Measurements from ENCODE around the gene SPG21. TPM values are rescaled to one million over a fixed set of nuclear protein-coding genes. Genes with fewer than 3 reads are reported as not detected.

Gene SPG21
- total and polyA plus RNA-seq, 2 donors (not counting 1 experiment from before 2014, with no cell fraction given) = 43.7 to 94.4 TPM

- Histone ChIP-seq H3K4me2 (replicated peaks; ENCODE audit: low read depth, low read length, poor library complexity, severe bottlenecking) (no peak overlapping the region), H3K27ac (ENCODE audit: low read length in 2 of 2) (no peak overlapping the region), H2AFZ (ENCODE audit: insufficient read depth, low read depth, low read length, poor library complexity, severe bottlenecking) (no peak overlapping the region), H3K79me2 (ENCODE audit: control insufficient read depth, insufficient read depth, low read length) (peaks cover 29% of the 10 kb centered on the region), H3K36me3 (replicated peaks in 1 of 2; ENCODE audit: control extremely low read depth in 1 of 2, control insufficient read depth in 1 of 2, extremely low read depth in 1 of 2, insufficient read depth in 2 of 2, low read length in 1 of 2) (peaks cover 3 to 57% of the 10 kb centered on the region in 2 experiments), H3K27me3 (replicated peaks in 1 of 4; ENCODE audit: control extremely low read depth in 1 of 4, control insufficient read depth in 3 of 4, insufficient read depth in 4 of 4, low read length in 3 of 4) (no peaks in the 10 kb centered on the region), H3K4me3 (ENCODE audit: control extremely low read depth in 1 of 5, extremely low read depth in 1 of 5, insufficient read depth in 1 of 5, low read depth in 2 of 5, low read length in 4 of 5) (no peak overlapping the region), H3K9ac (ENCODE audit: low read length) (no peak overlapping the region), H4K20me1 (ENCODE audit: control insufficient read depth, insufficient read depth, low read length, poor library complexity, severe bottlenecking) (no peaks in the 10 kb centered on the region), H3K9me3 (ENCODE audit: control extremely low read depth in 1 of 3, control insufficient read depth in 2 of 3, insufficient read depth in 1 of 3, low read length in 2 of 3) (no peaks in the 10 kb centered on the region), H3K4me1 (ENCODE audit: control insufficient read depth in 2 of 2, insufficient read depth in 2 of 2, low read length in 2 of 2) (peaks cover 3 to 6% of the 10 kb centered on the region in 2 donors)
- ATAC-seq (ENCODE audit: low read depth) (no peak), DNase-seq (no peak)
- H3K4me1 Mint-ChIP-seq = peaks cover 6% of the 10 kb centered on the region
- 97% methylated on average over 6 of the region's 7 CpGs for WGBS (ENCODE audit: insufficient coverage)
- no peaks in the 10 kb centered on the region for H3K9me3 Mint-ChIP-seq (ENCODE audit: insufficient read depth)
- ChIA-PET POLR2A (no interaction called here), CTCF (no interaction called here)
- no peaks in the 10 kb centered on the region for H3K27me3 Mint-ChIP-seq
- no peak overlapping the region for H3K27ac Mint-ChIP-seq
- TF ChIP-seq, protein P1, sequence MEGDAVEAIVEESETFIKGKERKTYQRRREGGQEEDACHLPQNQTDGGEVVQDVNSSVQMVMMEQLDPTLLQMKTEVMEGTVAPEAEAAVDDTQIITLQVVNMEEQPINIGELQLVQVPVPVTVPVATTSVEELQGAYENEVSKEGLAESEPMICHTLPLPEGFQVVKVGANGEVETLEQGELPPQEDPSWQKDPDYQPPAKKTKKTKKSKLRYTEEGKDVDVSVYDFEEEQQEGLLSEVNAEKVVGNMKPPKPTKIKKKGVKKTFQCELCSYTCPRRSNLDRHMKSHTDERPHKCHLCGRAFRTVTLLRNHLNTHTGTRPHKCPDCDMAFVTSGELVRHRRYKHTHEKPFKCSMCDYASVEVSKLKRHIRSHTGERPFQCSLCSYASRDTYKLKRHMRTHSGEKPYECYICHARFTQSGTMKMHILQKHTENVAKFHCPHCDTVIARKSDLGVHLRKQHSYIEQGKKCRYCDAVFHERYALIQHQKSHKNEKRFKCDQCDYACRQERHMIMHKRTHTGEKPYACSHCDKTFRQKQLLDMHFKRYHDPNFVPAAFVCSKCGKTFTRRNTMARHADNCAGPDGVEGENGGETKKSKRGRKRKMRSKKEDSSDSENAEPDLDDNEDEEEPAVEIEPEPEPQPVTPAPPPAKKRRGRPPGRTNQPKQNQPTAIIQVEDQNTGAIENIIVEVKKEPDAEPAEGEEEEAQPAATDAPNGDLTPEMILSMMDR (IDR thresholded peaks at IDR 0.05) = no peak
- no peak for TF ChIP-seq EZH2 (IDR thresholded peaks at IDR 0.05; ENCODE audit: borderline replicate concordance, insufficient read depth, low read depth, low read length, poor library complexity, severe bottlenecking)
- H3K4me3 Mint-ChIP-seq = no peak overlapping the region
- intact Hi-C loops (cut with micrococcal nuclease) = no loop called here
These were observed 10.4 kb downstream of the SPG21 start for GRCh38 chr15:64979252-64979710.

DNA sequence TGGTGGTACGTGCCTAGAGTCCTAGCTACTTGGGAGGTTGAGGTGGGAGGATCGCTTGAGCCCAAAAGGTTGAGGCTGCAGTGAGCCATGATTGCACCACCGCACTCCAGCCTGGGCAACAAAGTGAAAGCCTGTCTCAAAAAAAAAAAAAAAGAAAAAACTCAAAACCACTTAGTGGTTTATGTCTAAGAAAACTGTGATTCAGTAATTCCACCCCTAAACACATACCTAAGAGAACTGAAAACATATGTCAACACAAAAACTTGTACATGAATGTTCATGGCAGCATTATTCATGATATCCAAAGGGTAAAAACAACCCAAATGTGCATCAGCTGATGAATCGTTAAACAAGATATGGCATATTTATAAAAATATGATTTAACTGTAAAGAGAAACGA, 14.3 kb downstream of the SPG21 start:
- H3K27ac Mint-ChIP-seq = no peak overlapping the region
- H3K9me3 Mint-ChIP-seq (ENCODE audit: insufficient read depth) = no peaks in the 10 kb centered on the region
- H3K4me1 Mint-ChIP-seq = no peaks in the 10 kb centered on the region
- intact Hi-C loops (cut with micrococcal nuclease) = no loop called here
- H3K4me3 Mint-ChIP-seq = no peak overlapping the region
- Histone ChIP-seq H3K79me2 (ENCODE audit: control insufficient read depth, insufficient read depth, low read length) (peaks cover 3% of the 10 kb centered on the region), H3K36me3 (replicated peaks in 1 of 2; ENCODE audit: control extremely low read depth in 1 of 2, control insufficient read depth in 1 of 2, extremely low read depth in 1 of 2, insufficient read depth in 2 of 2, low read length in 1 of 2) (peaks cover 3 to 72% of the 10 kb centered on the region in 2 experiments), H3K27ac (ENCODE audit: low read length in 2 of 2) (no peak overlapping the region), H2AFZ (ENCODE audit: insufficient read depth, low read depth, low read length, poor library complexity, severe bottlenecking) (no peak overlapping the region), H3K27me3 (replicated peaks in 1 of 4; ENCODE audit: control extremely low read depth in 1 of 4, control insufficient read depth in 3 of 4, insufficient read depth in 4 of 4, low read length in 3 of 4) (no peaks in the 10 kb centered on the region), H3K9me3 (ENCODE audit: control extremely low read depth in 1 of 3, control insufficient read depth in 2 of 3, insufficient read depth in 1 of 3, low read length in 2 of 3) (no peaks in the 10 kb centered on the region), H3K4me3 (ENCODE audit: control extremely low read depth in 1 of 5, extremely low read depth in 1 of 5, insufficient read depth in 1 of 5, low read depth in 2 of 5, low read length in 4 of 5) (no peak overlapping the region), H3K9ac (ENCODE audit: low read length) (no peak overlapping the region), H3K4me1 (ENCODE audit: control insufficient read depth in 2 of 2, insufficient read depth in 2 of 2, low read length in 2 of 2) (no peaks in the 10 kb centered on the region), H4K20me1 (ENCODE audit: control insufficient read depth, insufficient read depth, low read length, poor library complexity, severe bottlenecking) (no peaks in the 10 kb centered on the region), H3K4me2 (replicated peaks; ENCODE audit: low read depth, low read length, poor library complexity, severe bottlenecking) (no peak overlapping the region)
- ATAC-seq (ENCODE audit: low read depth) (no peak), DNase-seq (no peak)
- TF ChIP-seq EZH2 (IDR thresholded peaks at IDR 0.05; ENCODE audit: borderline replicate concordance, insufficient read depth, low read depth, low read length, poor library complexity, severe bottlenecking) = no peak
- TF ChIP-seq, protein P1 (IDR thresholded peaks at IDR 0.05) = no peak
- 40% methylated on average over 1 of the region's 5 CpGs for WGBS (ENCODE audit: insufficient coverage)
- ChIA-PET CTCF (no interaction called here), POLR2A (no interaction called here)
- no peaks in the 10 kb centered on the region for H3K27me3 Mint-ChIP-seq

All from B cell (primary cell).